ENCODE data around the gene IL1RAP. TPM values are rescaled to one million over a fixed set of nuclear protein-coding genes. Genes with fewer than 3 reads are reported as not detected.

IL1RAP gene
- total RNA-seq, 1 donor from 2014 or later: 15.0 TPM

- Mint-ChIP-seq H3K27me3 (ENCODE audit: low read depth) (no peaks in the 10 kb centered on the region), H3K4me1 (peaks cover 17% of the 10 kb centered on the region), H3K4me3 (no peak overlapping the region), H3K36me3 (no peaks in the 10 kb centered on the region), H3K9me3 (no peaks in the 10 kb centered on the region), H3K27ac (no peak overlapping the region)
- TF ChIP-seq, protein P1, sequence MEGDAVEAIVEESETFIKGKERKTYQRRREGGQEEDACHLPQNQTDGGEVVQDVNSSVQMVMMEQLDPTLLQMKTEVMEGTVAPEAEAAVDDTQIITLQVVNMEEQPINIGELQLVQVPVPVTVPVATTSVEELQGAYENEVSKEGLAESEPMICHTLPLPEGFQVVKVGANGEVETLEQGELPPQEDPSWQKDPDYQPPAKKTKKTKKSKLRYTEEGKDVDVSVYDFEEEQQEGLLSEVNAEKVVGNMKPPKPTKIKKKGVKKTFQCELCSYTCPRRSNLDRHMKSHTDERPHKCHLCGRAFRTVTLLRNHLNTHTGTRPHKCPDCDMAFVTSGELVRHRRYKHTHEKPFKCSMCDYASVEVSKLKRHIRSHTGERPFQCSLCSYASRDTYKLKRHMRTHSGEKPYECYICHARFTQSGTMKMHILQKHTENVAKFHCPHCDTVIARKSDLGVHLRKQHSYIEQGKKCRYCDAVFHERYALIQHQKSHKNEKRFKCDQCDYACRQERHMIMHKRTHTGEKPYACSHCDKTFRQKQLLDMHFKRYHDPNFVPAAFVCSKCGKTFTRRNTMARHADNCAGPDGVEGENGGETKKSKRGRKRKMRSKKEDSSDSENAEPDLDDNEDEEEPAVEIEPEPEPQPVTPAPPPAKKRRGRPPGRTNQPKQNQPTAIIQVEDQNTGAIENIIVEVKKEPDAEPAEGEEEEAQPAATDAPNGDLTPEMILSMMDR (IDR thresholded peaks at IDR 0.05; ENCODE audit: unreplicated experiment): no peak
- no peak for DNase-seq (ENCODE audit: low spot score in 2 of 2, unreplicated experiment in 2 of 2)
These were observed 101.1 kb downstream of the IL1RAP start for GRCh38 chr3:190615060-190615384.

GRCh38 chr3:190615607-190616006 lies 101.7 kb downstream of the IL1RAP start:
- DNase-seq (ENCODE audit: low spot score in 2 of 2, unreplicated experiment in 2 of 2): no peak
- Mint-ChIP-seq H3K27ac (no peak overlapping the region), H3K36me3 (no peaks in the 10 kb centered on the region), H3K9me3 (no peaks in the 10 kb centered on the region), H3K27me3 (ENCODE audit: low read depth) (no peaks in the 10 kb centered on the region), H3K4me3 (no peak overlapping the region), H3K4me1 (peaks cover 17% of the 10 kb centered on the region)
- TF ChIP-seq, protein P1 (IDR thresholded peaks at IDR 0.05; ENCODE audit: unreplicated experiment): no peak

DNA sequence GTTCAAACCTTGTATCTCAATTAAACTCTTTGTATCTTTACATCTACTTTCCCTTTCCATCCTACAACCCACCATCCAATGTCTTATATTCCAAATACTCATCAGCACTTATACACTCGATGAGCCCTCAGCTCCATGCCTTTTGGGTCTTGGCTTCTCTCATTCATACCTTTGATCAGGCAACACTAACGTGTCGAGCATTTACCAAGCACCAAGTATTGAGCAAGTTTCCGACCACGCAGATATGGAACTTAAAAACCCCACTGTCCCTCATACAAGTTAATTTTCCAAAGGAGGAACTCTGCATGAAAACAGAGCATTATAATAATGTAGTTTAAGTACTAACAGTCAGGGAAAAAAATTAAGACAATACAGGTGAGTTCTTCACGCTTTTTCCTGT lies 102.8 kb downstream of the IL1RAP start:
- DNase-seq (ENCODE audit: low spot score in 2 of 2, unreplicated experiment in 2 of 2): no peak
- TF ChIP-seq, protein P1 (IDR thresholded peaks at IDR 0.05; ENCODE audit: unreplicated experiment): no peak
- peaks cover 23% of the 10 kb centered on the region for H3K4me1 Mint-ChIP-seq
- no peaks in the 10 kb centered on the region for H3K36me3 Mint-ChIP-seq
- H3K9me3 Mint-ChIP-seq: no peaks in the 10 kb centered on the region
- no peaks in the 10 kb centered on the region for H3K27me3 Mint-ChIP-seq (ENCODE audit: low read depth)
- no peak overlapping the region for H3K27ac Mint-ChIP-seq
- H3K4me3 Mint-ChIP-seq: no peak overlapping the region

GRCh38 chr3:190617185-190617584 lies 103.3 kb downstream of the IL1RAP start:
- Mint-ChIP-seq H3K27ac (no peak overlapping the region), H3K4me3 (no peak overlapping the region), H3K9me3 (no peaks in the 10 kb centered on the region), H3K4me1 (peaks cover 23% of the 10 kb centered on the region), H3K36me3 (no peaks in the 10 kb centered on the region), H3K27me3 (ENCODE audit: low read depth) (no peaks in the 10 kb centered on the region)
- TF ChIP-seq, protein P1 (IDR thresholded peaks at IDR 0.05; ENCODE audit: unreplicated experiment): no peak
- no peak for DNase-seq (ENCODE audit: low spot score in 2 of 2, unreplicated experiment in 2 of 2)

- H3K36me3 Mint-ChIP-seq: peaks cover 3% of the 10 kb centered on the region
- no peaks in the 10 kb centered on the region for H3K27me3 Mint-ChIP-seq (ENCODE audit: low read depth)
- no peaks in the 10 kb centered on the region for H3K9me3 Mint-ChIP-seq
- H3K4me1 Mint-ChIP-seq: peaks cover 23% of the 10 kb centered on the region
- no peak overlapping the region for H3K27ac Mint-ChIP-seq
- no peak overlapping the region for H3K4me3 Mint-ChIP-seq
- no peak for DNase-seq (ENCODE audit: low spot score in 2 of 2, unreplicated experiment in 2 of 2)
- TF ChIP-seq, protein P1 (IDR thresholded peaks at IDR 0.05; ENCODE audit: unreplicated experiment): no peak
These were observed 104.6 kb downstream of the IL1RAP start for GRCh38 chr3:190618330-190619030.

- Mint-ChIP-seq H3K9me3 (no peaks in the 10 kb centered on the region), H3K27ac (no peak overlapping the region), H3K27me3 (ENCODE audit: low read depth) (no peaks in the 10 kb centered on the region), H3K4me1 (peaks cover 23% of the 10 kb centered on the region), H3K4me3 (no peak overlapping the region), H3K36me3 (peaks cover 9% of the 10 kb centered on the region)
- TF ChIP-seq, protein P1 (IDR thresholded peaks at IDR 0.05; ENCODE audit: unreplicated experiment): no peak
- DNase-seq (ENCODE audit: low spot score in 2 of 2, unreplicated experiment in 2 of 2): no peak
These were observed 105.5 kb downstream of the IL1RAP start for GRCh38 chr3:190619353-190619752.

All from mesothelial cell of epicardium (in vitro differentiated cells).